A673 (cell line): ENCODE data around the gene SSC4D. TPM values are rescaled to one million over a fixed set of nuclear protein-coding genes. Genes with fewer than 3 reads are reported as not detected.
"Not testable (repeated sequence)": the region's sequence is repeated elsewhere in the genome, so short reads cannot be mapped to it uniquely, and the experiment has no call there.

Experiments used
- BruUV-seq: library from RNA; stranded (reverse); fragments of 400-500 nt; replicated peaks from 2 replicates; lab custom pipeline; 2021; lab: Mats Ljungman, UMichigan
- CTCF ChIA-PET: fragments of 300-600 bp; sonication (Branson Sonifier 250); formaldehyde crosslinking; loops from one replicate; lab custom pipeline; 2022; ENCODE audit warnings: antibody characterized with exemption; lab: Charles Lee
- POLR2A ChIA-PET: fragments of 300-600 bp; sonication (Branson Sonifier 250); formaldehyde crosslinking; loops from one replicate; lab custom pipeline; 2022; ENCODE audit warnings: antibody characterized with exemption; ENCODE audit not compliant: low non-redundant PET; lab: Charles Lee
- DNase-seq: peaks from one replicate; pipeline ENCODE4 v3.0.0-alpha.2; 2015; ENCODE audit warnings: low spot score
- H3K27ac ChIP-seq: fragments of 200-600 bp; sonication (generic); 2 replicates; pipeline ENCODE4 v1.5.1; 2016; ENCODE audit warnings: mixed run types, low read depth, mild to moderate bottlenecking, mixed read lengths, antibody characterized with exemption, low read length; ENCODE audit not compliant: poor library complexity, severe bottlenecking
- H3K27me3 ChIP-seq: fragments of 200-600 bp; sonication (generic); replicated peaks from 2 replicates; pipeline ENCODE4 v1.6.1; 2017; ENCODE audit warnings: mixed run types, low read depth, mild to moderate bottlenecking, mixed read lengths, antibody characterized with exemption, low read length; ENCODE audit not compliant: insufficient read depth, poor library complexity
- H3K36me3 ChIP-seq: fragments of 200-600 bp; sonication (generic); 2 replicates; pipeline ENCODE4 v1.6.1; 2016; ENCODE audit warnings: mixed run types, mild to moderate bottlenecking, mixed read lengths, antibody characterized with exemption, low read length; ENCODE audit not compliant: insufficient read depth, poor library complexity, severe bottlenecking
- H3K4me1 ChIP-seq: fragments of 200-600 bp; sonication (generic); 2 replicates; pipeline ENCODE4 v1.6.1; 2017; ENCODE audit warnings: mixed run types, mild to moderate bottlenecking, mixed read lengths, antibody characterized with exemption, low read length; ENCODE audit not compliant: insufficient read depth, poor library complexity, severe bottlenecking
- H3K4me3 ChIP-seq: fragments of 200-600 bp; sonication (generic); 2 replicates; pipeline ENCODE4 v1.5.1; 2016; ENCODE audit warnings: low read depth, mixed run types, mild to moderate bottlenecking, mixed read lengths, low read length; ENCODE audit not compliant: poor library complexity, severe bottlenecking
- H3K9me3 ChIP-seq: fragments of 200-600 bp; sonication (generic); 2 replicates; pipeline ENCODE4 v1.6.1; 2016; ENCODE audit warnings: mixed run types, low read depth, mild to moderate bottlenecking, mixed read lengths, antibody characterized with exemption, low read length; ENCODE audit not compliant: poor library complexity, severe bottlenecking
- CTCF ChIP-seq: fragments of 300-800, 200-600 bp; sonication (generic); conservative IDR thresholded peaks from 2 replicates; pipeline ENCODE4 v1.5.1; 2017; ENCODE audit warnings: low read depth, mild to moderate bottlenecking, antibody characterized with exemption, low read length, moderate library complexity, mixed read lengths
- EZH2 ChIP-seq: fragments of 200-600 bp; sonication (generic); IDR thresholded peaks from 2 replicates; pipeline ENCODE4 v1.6.1; 2017; ENCODE audit warnings: borderline replicate concordance, low read depth, mild to moderate bottlenecking, mixed read lengths, antibody characterized with exemption, low read length; ENCODE audit not compliant: poor library complexity, severe bottlenecking
- intact Hi-C: fragments of 100-400 bp; cut with micrococcal nuclease; formaldehyde crosslinking; loops from one replicate; pipeline ENCODE4 v1.10.0; 2022; ENCODE audit not compliant: unreplicated experiment
- total RNA-seq: library from RNA; stranded (reverse); gene quantifications from 2 replicates; pipeline ENCODE4 v1.2.3, GENCODE V29; 2021

Gene SSC4D
- total RNA-seq, 1 experiment from 2014 or later, result 1.2 TPM

GRCh38 chr7:76393116-76394031, 16.1 kb downstream of the SSC4D start:
- BruUV-seq, result no TSS peak
- CTCF ChIA-PET, result interaction anchor here (0.9 kb wide), 1 partner anchor 130 kb away, joined by 4 read pairs; no protein-coding TSS in a partner anchor
- peak overlapping the region; percentile 64 for H3K4me3 ChIP-seq
- TF ChIP-seq CTCF, result no peak
- TF ChIP-seq EZH2, result no peak
- peak overlapping the region; percentile 79 for H3K27ac ChIP-seq
- POLR2A ChIA-PET, result no interaction called here
- no peaks in the 10 kb centered on the region for H3K36me3 ChIP-seq
- H3K27me3 ChIP-seq, result no peaks in the 10 kb centered on the region
- intact Hi-C loops, result no loop called here
- H3K9me3 ChIP-seq, result no peaks in the 10 kb centered on the region
- DNase-seq, result peak; percentile 92
- H3K4me1 ChIP-seq, result peaks cover 21% of the 10 kb centered on the region

GRCh38 chr7:76392531-76393115, 16.9 kb downstream of the SSC4D start:
- TF ChIP-seq CTCF (no peak), EZH2 (no peak)
- Histone ChIP-seq H3K27me3 (no peaks in the 10 kb centered on the region), H3K4me3 (peak overlapping the region; percentile 64), H3K36me3 (no peaks in the 10 kb centered on the region), H3K9me3 (no peaks in the 10 kb centered on the region), H3K4me1 (peaks cover 17% of the 10 kb centered on the region), H3K27ac (peak overlapping the region; percentile 79)
- TSS peak; percentile 97 for BruUV-seq
- POLR2A ChIA-PET, result no interaction called here
- intact Hi-C loops, result no loop called here
- CTCF ChIA-PET, result no interaction called here
- DNase-seq, result no peak

GRCh38 chr7:76390092-76390491, 19.4 kb downstream of the SSC4D start:
- H3K27me3 ChIP-seq, result no peaks in the 10 kb centered on the region
- no TSS peak for BruUV-seq
- H3K27ac ChIP-seq, result no peak overlapping the region
- intact Hi-C loops, result no loop called here
- CTCF ChIA-PET, result no interaction called here
- H3K4me1 ChIP-seq, result no peaks in the 10 kb centered on the region
- TF ChIP-seq CTCF (no peak), EZH2 (no peak)
- POLR2A ChIA-PET, result no interaction called here
- no peak overlapping the region for H3K4me3 ChIP-seq
- H3K36me3 ChIP-seq, result no peaks in the 10 kb centered on the region
- no peak for DNase-seq
- H3K9me3 ChIP-seq, result no peaks in the 10 kb centered on the region

- H3K27me3 ChIP-seq, DNase-seq, POLR2A ChIA-PET, H3K9me3 ChIP-seq, CTCF ChIA-PET, H3K4me1 ChIP-seq, intact Hi-C loops, BruUV-seq, H3K27ac ChIP-seq, H3K36me3 ChIP-seq, H3K4me3 ChIP-seq: not testable (repeated sequence)
Observed at GRCh38 chr7:76387789-76388188, 21.7 kb downstream of the SSC4D start.
